Esophagus squamous epithelium (tissue), 4 donors: ENCODE data around the gene ASIP.

ENCODE experiments used
- POLR2A ChIP-seq, 4 donors: fragments of 450-650 bp; IDR thresholded peaks; one replicate each; pipeline ENCODE4 v1.6.1; 2017; ENCODE audit warnings: antibody characterized with exemption in 4 of 4, mild to moderate bottlenecking in 4 of 4, moderate library complexity in 3 of 4
- TF ChIP-seq, protein P1 (sequence below), 6 experiments: fragments of 450-650 bp in 4 of 6; fragments of 200-600 bp in 2 of 6; sonication (generic) in 2 of 6; IDR thresholded peaks; one replicate each; pipeline ENCODE4 v1.5.1; 2016 to 2019; ENCODE audit warnings: antibody characterized with exemption in 6 of 6, mild to moderate bottlenecking in 4 of 6, moderate library complexity in 4 of 6

DNA sequence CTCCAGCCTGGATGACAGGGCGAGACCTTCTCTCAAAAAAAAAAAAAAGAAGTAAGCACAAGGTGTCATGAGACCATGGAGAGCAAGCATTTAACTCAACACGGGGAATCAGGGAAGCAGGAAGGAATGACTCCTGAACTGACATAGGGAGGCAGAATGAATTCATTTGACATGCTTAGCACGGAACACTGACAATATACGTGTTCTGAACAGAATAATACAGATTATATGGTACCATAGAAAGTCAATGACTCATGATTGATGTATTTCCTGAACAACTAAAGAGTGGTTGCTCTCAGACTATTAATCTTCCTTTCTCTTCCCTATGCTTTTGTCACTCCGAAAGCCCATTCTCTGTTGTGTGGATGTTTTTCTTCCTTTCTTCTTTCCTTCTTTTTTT lies 20.7 kb upstream of the ASIP start:
- TF ChIP-seq, protein P1, sequence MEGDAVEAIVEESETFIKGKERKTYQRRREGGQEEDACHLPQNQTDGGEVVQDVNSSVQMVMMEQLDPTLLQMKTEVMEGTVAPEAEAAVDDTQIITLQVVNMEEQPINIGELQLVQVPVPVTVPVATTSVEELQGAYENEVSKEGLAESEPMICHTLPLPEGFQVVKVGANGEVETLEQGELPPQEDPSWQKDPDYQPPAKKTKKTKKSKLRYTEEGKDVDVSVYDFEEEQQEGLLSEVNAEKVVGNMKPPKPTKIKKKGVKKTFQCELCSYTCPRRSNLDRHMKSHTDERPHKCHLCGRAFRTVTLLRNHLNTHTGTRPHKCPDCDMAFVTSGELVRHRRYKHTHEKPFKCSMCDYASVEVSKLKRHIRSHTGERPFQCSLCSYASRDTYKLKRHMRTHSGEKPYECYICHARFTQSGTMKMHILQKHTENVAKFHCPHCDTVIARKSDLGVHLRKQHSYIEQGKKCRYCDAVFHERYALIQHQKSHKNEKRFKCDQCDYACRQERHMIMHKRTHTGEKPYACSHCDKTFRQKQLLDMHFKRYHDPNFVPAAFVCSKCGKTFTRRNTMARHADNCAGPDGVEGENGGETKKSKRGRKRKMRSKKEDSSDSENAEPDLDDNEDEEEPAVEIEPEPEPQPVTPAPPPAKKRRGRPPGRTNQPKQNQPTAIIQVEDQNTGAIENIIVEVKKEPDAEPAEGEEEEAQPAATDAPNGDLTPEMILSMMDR (IDR thresholded peaks at IDR 0.05): no peak
- TF ChIP-seq POLR2A (IDR thresholded peaks at IDR 0.05): no peak
